ENCODE results near the gene ADGRA1.
"Not testable (repeated sequence)": the region's sequence is repeated elsewhere in the genome, so short reads cannot be mapped to it uniquely, and the experiment has no call there.

Gene ADGRA1

GRCh38 chr10:133128126-133129070 lies 40.7 kb downstream of the ADGRA1 start:
- no peak for DNase-seq (ENCODE audit: low read depth in 2 of 2)

GRCh38 chr10:133129071-133129858 lies 41.5 kb downstream of the ADGRA1 start:
- no peak for DNase-seq (ENCODE audit: low read depth in 2 of 2)

- no peak for DNase-seq (ENCODE audit: low read depth in 2 of 2)
These were observed 42.3 kb downstream of the ADGRA1 start for GRCh38 chr10:133129859-133130495.

GRCh38 chr10:133130602-133131001 lies 42.9 kb downstream of the ADGRA1 start:
- DNase-seq (ENCODE audit: low read depth in 2 of 2) = no peak

- no peak for DNase-seq (ENCODE audit: low read depth in 2 of 2)
These were observed 43.3 kb downstream of the ADGRA1 start for GRCh38 chr10:133131053-133131452.

GRCh38 chr10:133131734-133132472 lies 44.2 kb downstream of the ADGRA1 start:
- DNase-seq (ENCODE audit: low read depth in 2 of 2) = no peak

GRCh38 chr10:133132473-133133291 lies 45.0 kb downstream of the ADGRA1 start:
- DNase-seq (ENCODE audit: low read depth in 2 of 2) = no peak

GRCh38 chr10:133133471-133134231 lies 45.9 kb downstream of the ADGRA1 start:
- no peak for DNase-seq (ENCODE audit: low read depth in 2 of 2)

- DNase-seq (ENCODE audit: low read depth in 2 of 2) = no peak
These were observed 46.8 kb downstream of the ADGRA1 start for GRCh38 chr10:133134411-133135115.

GRCh38 chr10:133135116-133135465 lies 47.4 kb downstream of the ADGRA1 start:
- no peak for DNase-seq (ENCODE audit: low read depth in 2 of 2)

- not testable (repeated sequence) for DNase-seq (ENCODE audit: low read depth in 2 of 2)
These were observed 49.9 kb downstream of the ADGRA1 start for GRCh38 chr10:133137486-133138145.

- no peak for DNase-seq (ENCODE audit: low read depth in 2 of 2)
These were observed 51.9 kb downstream of the ADGRA1 start for GRCh38 chr10:133139551-133140065.

- no peak for DNase-seq (ENCODE audit: low read depth in 2 of 2)
These were observed 52.9 kb downstream of the ADGRA1 start for GRCh38 chr10:133140417-133141143.

GRCh38 chr10:133141144-133141957 lies 53.6 kb downstream of the ADGRA1 start:
- DNase-seq (ENCODE audit: low read depth in 2 of 2) = no peak

- DNase-seq (ENCODE audit: low read depth in 2 of 2) = no peak
These were observed 54.2 kb downstream of the ADGRA1 start for GRCh38 chr10:133141958-133142340.

GRCh38 chr10:133142523-133143199 lies 54.9 kb downstream of the ADGRA1 start:
- no peak for DNase-seq (ENCODE audit: low read depth in 2 of 2)

- no peak for DNase-seq (ENCODE audit: low read depth in 2 of 2)
These were observed 55.4 kb downstream of the ADGRA1 start for GRCh38 chr10:133143200-133143533.

Measured in stimulated activated CD4-positive, alpha-beta T cell treated with anti-CD3 and anti-CD28 coated beads, Interleukin-4, amount 100 ng/mL, for 48 hours (primary cell).